ENCODE measurements around the gene NDUFA11.

GRCh38 chr19:5864725-5865486 is 38.7 kb downstream of the NDUFA11 start:
- no peak; the same call in 1 of the 2 replicates for TF ChIP-seq CTCF (conservative IDR thresholded peaks at IDR 0.05; ENCODE audit: low read length)
- TF ChIP-seq EZH2phosphoT487 (IDR thresholded peaks at IDR 0.05; ENCODE audit: borderline replicate concordance, low read depth, low read length): no peak

Measured in OCI-LY7 (cell line).